ENCODE measurements around the gene ENTPD7. TPM values are rescaled to one million over a fixed set of nuclear protein-coding genes. Genes with fewer than 3 reads are reported as not detected.

ENTPD7 gene
- 43.5 and 52.9 TPM in 2 replicates for total RNA-seq

GRCh38 chr10:99659031-99659867, at the start of gene ENTPD7:
Gene ENTPD7, plus strand, starts transcription at chr10:99659509. Its CDS starts 448 bp downstream, at chr10:99659957.

GRCh38 chr10:99619851-99620710, 39.2 kb upstream of the ENTPD7 start, which contains the start of gene SLC25A28:
Gene SLC25A28, minus strand, starts transcription at chr10:99620439. Its CDS starts 104 bp downstream, at chr10:99620335.

GRCh38 chr10:99732033-99732842, 72.9 kb downstream of the ENTPD7 start, which contains the start of the genes COX15 and CUTC:
Gene COX15, minus strand, starts transcription at chr10:99732127. Its CDS starts 78 bp downstream, at chr10:99732049.
Gene CUTC, plus strand, starts transcription at chr10:99732234. Its CDS starts 115 bp downstream, at chr10:99732349.

Small RNA genes within 50 kb of the gene (small RNA-seq; reads per million reads assigned to genes)
- gene AL133353.1 = not detected

Other genes starting within 250 kb of the ENTPD7 start
- gene GOT1, start 228.9 kb upstream of the ENTPD7 start, total RNA-seq = 23.9 and 29.0 TPM in 2 replicates
- not detected in 2 replicates for gene NKX2-3, start 126.6 kb upstream of the ENTPD7 start, total RNA-seq
- gene SLC25A28, start 39.1 kb upstream of the ENTPD7 start, total RNA-seq = 18.0 and 19.5 TPM in 2 replicates
- gene COX15, start 72.6 kb downstream of the ENTPD7 start, total RNA-seq = 28.4 and 38.6 TPM in 2 replicates
- 13.7 and 15.1 TPM in 2 replicates for gene CUTC, start 72.7 kb downstream of the ENTPD7 start, total RNA-seq
- gene ABCC2, start 123.1 kb downstream of the ENTPD7 start, total RNA-seq = 1.1 and 1.3 TPM in 2 replicates